GF-D8 (cell line): ENCODE measurements around the gene ZNF629.

Source experiments
- DNase-seq: peaks from one replicate; lab custom pipeline; 2025; lab: John Stamatoyannopoulos, UW

ZNF629 gene

DNA sequence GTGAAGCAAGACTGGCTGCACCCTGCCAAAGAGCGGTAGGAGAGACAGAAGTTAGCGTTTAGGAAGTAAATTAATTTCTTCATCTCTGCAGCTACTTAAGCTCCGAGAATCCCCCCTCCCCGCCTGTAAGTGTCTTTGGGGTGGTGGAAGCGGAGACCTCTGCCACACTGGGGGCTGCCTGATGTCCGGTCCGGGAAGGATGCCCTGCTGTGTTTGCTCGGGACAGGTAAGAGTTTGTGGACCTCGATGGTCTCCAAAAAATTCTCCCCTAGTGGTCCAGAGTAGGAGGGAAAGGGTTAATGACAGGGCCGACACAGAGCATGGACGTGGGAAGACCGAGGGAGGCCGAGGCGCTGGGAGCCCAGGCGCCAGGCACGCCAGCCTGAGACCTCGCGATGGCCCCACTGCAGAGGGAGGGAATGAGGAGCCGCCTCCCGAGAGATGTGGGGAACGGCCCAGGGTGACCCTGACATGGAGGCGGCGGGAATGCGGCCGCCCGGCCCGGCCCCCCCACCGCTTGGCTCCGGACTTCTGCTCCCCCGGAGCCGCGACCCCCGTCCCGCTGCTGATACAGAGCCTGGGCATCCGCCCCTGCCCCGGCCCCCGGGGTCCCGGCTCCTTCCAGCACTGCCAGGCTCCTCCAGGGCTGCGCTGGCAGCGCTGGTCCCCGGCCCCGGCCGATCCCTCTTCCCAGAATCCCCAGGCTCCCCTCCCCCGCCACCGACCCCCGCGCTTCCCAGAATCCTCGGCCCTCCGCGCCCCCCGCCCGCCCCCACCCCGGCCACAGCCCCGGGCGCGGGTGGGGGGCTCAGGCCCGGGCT, 680 bp downstream of the ZNF629 start:
- DNase-seq = no peak

DNA sequence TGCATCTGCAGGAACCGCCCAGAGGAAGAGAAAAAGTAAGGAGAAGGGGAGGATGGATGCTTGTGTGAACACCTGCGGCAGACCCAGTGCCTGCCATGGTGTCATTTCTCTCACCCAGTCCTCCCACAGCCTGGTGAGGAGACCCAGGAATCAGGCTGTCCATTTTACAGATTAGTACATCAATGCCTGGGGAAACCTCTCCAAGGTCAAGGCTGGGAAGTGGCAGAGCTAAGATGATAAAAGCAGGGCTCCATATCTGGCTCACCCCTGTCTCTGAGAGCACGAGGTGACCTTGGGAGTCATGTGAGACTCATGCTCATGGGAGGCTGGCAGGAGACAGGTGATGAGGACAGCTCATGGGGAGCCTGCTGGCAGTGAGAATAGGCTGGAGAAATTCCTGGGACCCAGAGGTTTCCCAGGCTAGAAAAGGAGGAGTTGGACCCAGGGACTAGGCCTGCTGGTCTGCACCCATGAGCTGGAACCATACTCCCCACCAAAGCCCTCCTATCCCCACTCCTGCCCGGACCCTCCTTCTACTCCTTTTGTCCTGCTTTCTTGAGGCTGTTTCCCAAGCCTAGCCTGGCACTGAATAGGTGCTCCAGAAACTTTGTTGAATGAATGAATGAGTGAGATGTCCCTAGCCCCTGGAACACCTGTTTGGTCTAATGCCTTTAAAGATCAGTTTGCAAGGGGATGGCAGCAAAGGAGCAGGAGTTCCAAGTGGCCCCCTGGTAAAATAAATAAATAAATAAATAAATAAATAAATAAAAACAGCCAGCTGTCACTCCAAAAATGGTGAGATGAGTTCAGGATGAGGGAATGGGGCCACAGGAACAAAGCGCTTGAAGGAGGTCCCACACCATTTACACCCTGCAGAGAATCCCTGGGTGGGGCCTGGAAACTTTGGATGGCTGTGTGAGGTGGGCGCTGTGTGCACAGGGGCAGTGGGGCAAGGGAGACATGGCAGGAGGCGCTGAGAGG, 1.6 kb downstream of the ZNF629 start:
- DNase-seq = no peak

DNA sequence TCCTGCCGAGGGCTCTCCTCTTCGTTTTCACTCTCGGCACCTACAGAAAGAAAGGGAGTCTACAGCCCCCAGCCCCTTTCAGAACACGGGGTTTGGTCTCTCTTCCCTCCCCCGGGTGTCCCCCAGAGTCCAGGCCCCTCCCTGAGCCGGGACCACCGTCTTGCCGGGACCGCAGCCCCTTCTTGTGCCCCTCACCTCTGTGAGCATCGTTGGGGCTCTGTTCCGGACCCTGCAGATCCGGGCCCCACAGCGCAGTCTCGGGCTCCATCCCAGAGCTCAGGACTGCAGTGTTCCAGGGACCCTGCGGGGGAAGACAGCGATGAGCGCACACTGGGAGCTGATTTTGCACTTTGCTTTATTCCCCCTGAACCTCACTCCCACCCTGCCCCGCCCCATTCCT, 2.8 kb downstream of the ZNF629 start:
- DNase-seq = no peak

DNA sequence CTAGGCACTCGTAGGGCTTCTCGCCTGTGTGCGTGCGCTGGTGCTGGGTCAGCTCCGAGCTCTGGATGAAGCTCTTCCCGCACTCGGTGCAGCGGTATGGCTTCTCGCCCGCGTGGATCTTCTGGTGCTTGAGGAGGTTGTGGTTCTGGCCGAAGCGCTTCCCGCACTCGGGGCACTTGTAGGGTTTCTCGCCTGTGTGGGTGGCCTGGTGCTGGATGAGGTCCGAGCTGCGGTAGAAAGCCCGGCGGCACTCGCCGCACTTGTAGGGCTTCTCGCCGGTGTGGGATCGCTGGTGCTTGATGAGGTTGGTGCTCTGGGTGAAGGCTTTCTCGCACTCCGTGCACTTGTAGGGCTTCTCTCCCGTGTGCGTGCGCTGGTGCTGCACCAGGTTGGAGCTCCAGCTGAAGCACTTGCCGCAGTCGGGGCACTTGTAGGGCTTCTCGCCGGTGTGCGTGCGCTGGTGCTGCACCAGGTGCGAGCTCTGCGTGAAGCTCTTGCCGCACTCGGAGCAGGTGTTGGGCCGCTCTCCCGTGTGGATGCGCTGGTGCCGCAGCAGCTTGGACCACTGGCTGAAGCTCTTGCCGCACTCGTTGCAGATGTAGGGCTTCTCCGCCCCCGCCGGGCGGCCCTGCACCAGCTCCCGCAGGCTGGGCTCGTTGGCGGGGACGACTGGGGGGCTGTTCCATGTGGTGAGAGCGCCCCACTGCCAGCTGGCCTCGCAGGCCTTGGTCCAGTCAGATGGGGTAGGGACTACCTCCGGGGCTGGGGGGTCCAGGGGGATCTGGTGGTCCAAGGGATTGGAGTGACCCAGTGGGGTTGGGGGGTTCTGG, 3.5 kb downstream of the ZNF629 start:
- no peak for DNase-seq

DNA sequence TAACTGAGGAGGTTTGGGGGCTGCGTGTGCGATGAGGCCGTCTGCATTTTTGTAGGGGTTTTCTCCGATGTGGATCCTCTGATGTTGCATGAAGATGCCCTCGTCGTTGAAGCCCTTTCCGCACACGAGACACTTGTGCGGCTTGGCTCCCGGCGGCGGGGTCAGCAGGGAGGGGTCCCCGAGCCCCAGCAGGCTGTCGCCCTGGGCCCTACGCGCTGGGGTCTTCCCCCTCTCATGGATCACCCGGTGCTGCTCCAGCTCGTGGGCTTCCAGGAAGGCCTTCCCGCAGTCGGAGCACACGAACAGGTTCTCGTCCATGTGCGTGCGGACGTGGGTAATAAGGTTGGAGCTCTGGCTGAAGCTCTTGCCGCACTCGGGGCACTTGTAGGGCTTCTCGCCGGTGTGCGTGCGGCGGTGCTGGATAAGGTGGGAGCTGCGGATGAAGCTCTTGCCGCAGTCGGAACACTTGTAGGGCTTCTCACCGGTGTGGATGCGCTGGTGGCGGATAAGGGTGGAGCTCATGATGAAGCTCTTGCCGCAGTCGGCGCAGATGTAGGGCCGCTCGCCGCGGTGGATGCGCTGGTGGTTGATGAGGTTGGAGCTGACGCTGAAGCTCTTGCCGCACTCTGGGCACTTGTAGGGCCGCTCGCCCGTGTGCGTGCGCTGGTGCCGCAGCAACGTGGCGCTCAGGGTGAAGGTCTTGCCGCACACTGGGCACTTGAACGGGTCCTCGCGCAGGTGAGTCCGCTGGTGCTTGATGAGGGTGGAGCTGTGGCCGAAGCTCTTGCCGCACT, 4.3 kb downstream of the ZNF629 start:
- no peak for DNase-seq

DNA sequence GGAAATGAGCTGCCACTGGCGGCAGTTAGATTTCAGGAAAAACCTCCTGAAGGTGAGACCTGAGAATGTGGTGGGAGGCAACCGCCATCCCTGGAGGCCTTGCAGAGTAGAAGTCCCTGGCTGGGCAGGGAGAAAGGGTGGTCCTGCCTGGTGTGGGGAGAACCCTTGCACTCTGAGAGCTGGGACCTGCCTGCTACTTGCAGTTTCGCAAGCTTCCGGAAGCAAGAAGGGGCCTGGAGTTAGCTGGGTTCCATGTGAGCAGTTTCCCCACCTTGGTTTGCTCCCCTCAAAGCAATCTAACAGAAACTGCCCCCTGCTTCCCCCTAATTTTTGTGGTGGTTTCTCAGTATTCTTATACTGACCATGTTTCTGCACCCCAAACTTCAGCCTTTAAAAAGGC, 6.5 kb downstream of the ZNF629 start:
- DNase-seq = peak; percentile 47

DNA sequence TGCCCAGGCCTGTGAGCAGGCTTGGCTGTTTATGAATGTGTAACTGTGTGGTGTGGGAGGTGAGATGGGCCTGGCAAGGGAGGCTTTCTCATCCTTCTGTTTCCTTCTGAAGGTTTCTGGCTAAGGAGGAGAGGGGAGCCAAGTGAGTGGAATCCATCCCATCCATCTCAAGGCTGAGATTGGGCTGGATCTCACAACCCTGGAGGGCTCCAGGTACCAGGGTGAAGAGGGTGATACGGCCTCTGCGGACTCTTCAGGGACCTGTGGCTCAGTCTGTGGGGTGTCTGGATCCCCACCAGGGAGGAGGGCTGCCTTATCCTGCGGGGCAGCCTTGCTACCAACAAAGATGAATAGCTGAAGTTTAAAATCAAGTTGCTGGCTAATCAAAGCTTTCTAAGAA, 7.0 kb downstream of the ZNF629 start:
- no peak for DNase-seq

DNA sequence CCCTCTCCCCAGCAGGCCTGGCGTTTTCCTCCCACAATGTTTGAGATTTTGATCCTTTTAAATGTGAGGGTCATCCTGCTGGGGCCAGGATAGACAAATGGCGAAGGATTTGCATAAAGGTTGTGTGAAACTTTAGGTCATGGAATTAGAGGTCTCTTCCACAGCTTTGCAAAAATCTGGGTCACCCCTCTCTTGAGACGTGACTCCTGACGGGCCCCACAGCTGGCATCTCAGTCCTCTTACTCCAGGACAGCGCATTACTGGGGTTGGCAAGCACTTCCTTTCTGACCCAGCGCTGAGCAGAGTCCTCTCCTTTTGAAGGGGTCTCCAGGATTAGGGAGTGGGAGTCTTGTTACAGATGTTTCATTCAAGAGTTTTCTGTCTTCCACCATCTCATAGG, 7.4 kb downstream of the ZNF629 start:
- DNase-seq = no peak

DNA sequence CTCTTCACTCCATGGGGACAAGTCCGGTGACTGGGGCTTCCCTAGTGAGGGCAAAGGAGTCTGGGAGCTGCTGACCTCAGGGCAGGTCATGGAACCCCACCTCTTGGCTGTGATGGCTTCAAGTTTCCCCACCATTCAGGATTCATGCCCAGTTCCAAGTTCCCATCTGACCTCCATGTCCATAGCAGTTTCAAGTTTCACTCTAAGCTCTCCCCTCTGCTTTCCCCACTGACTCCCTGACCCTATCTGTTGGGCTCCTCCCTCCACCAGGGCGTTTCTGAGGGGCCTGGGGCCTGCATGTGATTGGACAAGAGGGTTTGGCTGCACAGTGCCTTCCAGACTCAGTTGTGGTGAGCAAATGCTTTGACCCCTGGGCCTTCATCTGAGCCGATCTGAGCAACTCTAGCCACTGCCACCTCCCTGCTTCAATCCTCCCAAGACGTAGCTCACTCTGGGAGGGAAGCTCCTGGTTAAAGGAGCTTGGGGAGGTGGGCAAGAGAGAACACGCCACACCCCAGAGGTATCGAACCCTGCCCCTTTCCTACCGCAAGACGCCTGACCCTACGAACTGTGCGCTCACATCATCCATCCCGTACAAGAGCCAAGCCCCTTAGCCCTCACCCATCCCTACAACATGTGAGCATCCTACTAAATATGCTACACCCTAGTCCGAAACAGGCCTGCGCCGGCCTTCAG, 8.3 kb downstream of the ZNF629 start:
- no peak for DNase-seq

DNA sequence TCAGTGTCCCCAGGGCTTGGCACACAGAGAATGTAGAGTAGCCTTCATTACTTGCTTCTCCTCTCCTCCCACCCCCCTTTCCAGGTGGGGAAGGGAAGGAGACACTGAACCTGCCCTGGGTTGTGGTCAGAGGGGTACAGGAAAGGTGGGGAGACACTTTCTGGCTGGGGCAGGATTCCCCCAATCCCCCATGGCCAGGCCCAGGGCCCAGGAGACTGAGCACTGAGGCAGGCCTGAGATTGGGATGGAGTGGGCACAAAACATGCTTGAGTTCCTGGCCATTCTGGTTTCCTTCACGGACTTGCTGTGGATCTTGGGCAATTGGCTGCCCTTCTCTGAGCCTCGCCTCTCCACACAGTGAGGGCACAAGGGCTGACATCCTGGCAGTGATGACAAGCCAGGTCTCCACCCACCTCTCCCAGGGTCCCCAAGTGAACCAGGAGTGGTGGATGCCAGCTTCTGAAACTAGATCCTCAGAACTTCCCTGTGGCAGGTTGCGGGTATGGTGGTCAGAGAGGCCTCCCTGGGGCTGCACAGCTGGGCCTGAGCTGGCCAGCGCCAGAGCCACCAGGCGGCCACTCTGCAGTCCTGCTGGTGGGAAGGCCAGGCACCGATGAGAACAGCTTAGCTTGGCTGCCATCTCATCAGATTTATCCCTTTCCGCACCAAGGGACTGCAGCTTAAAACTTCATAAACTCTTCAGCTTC, 9.3 kb downstream of the ZNF629 start:
- DNase-seq = no peak

DNA sequence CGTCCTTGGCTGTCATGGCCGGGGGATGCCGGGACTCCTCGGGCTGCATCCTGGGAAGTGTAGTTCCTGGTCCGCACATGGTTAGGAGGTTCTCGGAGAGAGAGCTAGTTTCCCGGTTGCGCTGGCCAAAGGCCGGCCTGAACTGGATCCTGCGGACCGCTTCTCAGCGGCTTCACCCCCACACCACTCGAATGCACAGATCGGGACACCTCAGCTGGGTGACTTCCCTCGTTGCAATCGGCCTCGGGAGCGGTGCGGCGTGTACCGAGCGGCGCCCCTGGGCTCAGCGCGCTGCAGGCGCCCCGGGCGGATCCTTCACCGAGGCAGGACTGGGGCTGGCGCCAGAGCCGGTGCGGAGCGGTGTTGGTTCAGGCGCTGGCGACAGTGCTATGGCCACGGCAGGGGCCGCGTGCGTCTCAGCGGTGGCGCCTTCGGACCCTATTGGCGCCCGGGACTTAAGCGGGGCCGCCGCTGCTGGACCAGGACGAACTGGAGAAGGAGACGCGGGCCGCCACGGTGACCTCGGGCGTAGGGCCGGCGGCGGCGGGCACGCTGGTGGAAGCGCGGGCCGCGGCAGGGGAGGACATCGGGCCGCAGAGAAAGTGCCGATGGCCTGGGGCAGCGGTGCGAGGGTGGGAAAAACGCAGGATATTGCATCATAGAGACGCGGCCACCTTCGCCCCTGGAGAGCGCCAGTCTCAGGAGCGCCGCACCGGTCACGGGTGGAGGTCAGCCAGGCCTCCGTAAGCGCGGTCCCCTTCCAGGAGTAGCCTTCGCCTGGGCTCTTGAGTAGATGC, 11.4 kb downstream of the ZNF629 start:
- peak; percentile 50 for DNase-seq

DNA sequence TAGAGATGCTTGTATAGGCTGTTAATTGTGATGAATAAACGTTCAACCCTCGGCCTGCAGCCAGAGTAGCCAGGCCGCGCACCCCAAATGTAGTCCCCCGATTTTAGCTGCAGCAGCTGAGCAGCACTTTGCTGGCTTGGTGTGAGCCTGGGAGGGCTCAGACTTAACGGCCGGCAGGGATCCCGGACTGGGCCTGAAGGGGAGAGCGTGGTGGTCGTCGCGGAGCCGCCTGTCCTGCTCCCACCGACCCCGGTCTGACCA, 11.9 kb downstream of the ZNF629 start:
- no peak for DNase-seq

DNA sequence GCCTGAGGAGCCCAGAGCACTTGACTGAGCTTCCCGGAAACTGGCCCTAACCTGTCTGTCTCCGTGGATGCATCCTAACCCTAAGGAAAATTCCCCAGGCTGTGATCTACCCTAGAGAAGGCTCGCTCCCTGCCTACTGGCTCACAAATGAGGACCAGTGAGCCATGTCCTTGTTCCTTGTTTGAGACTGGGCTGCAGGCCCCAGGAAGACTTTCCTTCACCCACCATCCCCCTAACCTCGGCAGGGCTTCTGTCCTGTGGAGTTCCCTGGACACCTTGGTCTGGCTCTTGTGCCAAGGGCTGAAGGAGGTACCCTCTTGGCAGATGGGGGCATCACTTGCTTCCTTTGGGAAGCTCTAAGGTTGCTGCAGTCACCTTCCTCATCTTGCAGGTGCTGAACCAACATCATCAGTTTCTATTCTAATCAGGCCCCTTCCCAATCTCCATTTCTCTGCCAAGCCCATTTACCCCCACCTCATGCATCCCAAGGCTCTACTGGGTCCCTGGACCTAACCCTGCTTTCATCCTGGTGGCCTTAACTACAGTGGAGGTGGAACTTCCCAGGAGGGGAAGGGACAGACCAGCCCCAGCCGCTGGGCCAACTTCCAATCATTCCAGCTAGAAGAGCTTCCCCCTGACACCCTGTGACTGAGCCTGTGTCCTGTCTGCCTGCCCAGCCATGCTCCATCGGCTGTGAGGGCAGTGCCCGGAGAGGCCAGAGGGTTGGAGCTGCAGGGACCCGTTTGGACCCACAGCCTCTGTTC, 12.5 kb downstream of the ZNF629 start:
- DNase-seq = no peak

DNA sequence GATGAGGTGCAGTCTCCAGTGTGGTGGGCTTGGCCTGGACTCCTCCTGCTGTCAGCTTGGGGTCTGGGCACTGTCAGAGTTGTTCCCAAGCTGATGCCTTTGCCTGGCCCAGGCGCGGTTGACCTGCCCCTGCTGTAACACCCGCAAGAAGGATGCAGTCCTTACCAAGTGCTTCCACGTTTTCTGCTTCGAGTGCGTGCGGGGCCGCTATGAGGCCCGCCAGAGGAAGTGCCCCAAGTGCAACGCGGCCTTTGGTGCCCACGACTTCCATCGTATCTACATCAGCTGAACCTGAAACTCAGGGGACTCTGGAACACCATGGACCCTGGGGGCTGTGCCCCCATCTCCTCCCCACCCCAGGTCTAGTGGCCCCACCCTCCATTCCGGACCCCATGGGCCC, 13.2 kb downstream of the ZNF629 start:
- DNase-seq = no peak

DNA sequence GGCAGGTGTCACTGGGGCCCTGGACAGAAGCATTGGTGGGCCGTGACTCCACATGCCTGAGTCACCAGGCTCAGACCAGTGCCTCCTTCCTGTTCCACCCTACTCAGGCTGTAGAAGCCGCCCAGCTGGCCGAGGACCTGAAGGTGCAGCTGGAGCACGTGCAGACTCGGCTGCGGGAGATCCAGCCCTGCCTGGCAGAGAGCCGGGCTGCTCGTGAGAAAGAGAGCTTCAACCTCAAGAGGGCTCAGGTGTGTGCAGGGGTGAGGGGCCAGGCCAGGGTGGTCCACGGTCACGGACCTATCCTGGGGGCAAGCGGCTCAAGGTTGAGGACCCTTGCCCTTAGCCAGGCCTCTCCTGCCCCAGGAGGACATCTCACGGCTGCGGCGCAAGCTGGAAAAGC, 15.3 kb downstream of the ZNF629 start:
- DNase-seq = no peak

DNA sequence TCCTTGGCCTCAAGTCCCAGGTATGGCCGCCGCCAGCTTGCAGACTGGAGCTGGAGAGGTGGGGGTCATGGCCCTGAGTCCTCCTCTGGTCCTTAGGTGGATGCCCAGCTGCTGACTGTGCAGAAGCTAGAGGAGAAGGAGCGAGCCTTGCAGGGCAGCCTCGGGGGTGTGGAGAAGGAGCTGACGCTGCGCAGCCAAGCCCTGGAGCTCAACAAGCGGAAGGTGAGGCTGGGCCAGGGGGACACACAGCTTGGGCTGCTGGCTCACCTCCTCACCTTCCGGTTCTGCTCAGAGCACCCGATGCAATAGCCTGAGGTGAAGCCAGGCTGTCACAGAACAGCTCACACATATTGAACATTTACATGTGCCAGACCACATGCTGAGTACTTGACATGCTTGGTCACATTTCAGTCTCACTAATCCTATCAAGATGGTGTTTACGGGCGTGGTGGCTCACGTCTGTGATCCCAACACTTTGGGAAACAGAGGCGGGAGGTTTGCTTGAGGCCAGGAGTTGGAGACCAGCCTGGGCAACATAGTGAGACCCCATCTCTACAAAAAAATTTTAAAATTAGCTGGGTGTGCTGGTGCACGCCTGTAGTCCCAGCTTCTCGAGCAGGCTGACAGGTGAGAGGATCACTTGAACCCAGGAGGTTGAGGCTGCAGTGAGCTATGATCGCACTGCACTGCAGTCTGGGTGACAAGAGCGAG, 17.5 kb downstream of the ZNF629 start:
- no peak for DNase-seq

DNA sequence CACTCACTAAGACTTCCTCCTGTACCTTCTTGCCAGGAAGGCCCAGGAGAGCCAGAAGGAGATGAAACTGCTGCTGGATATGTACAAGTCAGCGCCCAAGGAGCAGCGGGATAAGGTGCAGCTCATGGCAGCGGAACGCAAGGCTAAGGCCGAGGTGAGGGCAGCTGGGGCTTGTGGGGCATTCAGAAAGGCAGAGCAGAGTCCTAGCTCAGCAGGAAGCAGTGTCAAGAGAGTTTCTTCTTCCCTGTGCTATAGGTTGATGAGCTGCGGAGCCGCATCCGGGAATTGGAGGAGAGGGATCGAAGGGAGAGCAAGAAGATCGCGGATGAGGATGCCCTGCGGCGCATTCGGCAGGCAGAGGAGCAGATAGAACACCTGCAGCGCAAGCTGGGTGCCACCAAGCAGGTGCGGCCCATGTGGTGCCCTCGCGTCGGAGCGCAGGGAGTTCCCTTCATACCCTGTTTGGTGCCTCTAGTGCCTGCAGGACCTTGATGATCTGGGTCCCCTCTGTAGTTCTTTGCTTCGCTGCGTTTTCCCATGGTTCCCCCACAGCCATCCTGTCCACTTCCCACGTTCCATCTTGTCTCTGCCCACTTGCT, 18.3 kb downstream of the ZNF629 start:
- DNase-seq = no peak
